ENCODE measurements around the gene MAD1L1.
"Not testable (repeated sequence)": the region's sequence is repeated elsewhere in the genome, so short reads cannot be mapped to it uniquely, and the experiment has no call there.

MAD1L1 gene

DNA sequence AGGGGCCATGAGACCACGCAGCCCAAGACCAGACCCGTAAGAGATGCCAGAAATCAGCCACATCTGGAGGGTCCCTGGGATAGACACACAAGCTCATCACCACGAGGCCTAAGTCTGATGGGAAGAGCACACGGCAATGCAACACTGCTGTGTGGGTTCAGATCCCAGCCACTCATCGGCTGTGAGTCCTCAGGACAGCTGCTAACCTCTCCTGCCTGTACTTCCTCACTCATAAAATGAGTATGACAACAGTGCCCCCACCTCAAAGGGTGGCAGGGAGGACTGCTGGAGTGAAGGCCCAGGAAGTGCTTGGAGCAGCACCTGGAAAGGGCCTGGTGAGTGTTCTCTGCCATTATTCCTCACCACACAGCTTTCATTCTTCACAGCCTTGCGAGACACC is 60.9 kb downstream of the MAD1L1 start:
- no peak for FAIRE-seq

- FAIRE-seq, result no peak
Measured at GRCh38 chr7:2170576-2171521, 61.9 kb downstream of the MAD1L1 start.

DNA sequence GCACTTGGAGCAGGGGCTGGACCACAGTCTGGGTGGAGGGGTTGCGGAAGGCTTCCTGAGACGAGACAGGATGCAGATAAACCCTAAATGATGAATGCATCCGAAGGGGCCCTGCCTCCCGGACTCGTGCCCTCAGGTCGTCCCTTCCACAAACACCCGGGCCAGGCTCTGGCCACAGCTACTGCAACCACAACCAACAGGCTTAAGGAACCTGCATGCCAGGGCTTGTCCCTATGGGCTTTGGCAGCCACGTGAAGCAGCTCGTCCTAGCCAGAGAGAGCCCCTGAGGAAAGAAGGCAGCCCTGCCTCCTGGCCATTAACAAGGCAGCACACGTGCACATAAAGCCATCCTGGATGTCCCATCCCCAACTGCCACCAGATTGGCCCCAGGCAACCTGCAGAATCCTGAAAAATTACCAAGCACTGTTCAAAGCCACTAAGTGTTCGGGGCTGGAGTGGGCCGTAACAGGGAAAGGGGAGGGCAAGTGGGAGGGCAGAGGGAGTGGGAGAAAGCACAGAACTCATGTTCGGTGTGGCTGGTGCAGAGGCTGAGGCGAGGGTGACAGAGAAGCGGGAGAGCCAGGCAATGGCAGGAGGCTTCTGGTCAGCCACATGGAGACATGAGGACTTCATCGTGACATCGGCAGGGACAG is 62.7 kb downstream of the MAD1L1 start:
- FAIRE-seq, result no peak

DNA sequence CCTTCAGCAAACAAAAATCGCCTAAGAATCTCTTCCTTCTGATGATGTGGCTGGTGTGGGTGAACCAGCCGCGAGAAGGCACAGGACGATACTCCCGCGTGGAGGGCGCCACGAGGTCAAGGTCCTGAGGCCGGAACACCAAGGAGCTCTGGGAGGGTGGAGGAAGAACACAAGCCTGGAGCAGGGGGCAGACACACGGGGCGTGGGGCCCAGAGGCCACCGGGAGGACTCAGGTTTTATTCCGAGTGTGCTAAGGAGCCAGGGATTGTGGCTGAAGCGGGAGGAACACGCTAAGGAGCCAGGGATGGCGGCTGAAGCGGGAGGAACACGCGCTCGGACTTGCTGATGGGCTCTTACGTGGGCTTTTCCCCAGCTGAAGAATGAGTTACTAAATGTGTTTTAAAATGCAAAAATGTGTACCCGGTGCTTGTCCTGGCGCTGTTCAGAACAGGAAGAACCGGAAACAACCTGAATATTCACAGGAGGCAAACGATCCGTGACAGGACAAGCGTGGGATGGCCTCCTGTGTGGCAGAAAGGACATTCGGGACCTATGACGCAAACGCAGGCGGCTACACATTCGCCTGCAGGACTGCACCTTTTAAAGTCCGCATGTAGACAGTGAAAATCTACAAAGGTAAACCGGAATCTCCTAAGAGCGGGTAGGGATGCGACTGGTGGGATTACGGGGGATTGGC is 64.0 kb downstream of the MAD1L1 start:
- no peak for FAIRE-seq

DNA sequence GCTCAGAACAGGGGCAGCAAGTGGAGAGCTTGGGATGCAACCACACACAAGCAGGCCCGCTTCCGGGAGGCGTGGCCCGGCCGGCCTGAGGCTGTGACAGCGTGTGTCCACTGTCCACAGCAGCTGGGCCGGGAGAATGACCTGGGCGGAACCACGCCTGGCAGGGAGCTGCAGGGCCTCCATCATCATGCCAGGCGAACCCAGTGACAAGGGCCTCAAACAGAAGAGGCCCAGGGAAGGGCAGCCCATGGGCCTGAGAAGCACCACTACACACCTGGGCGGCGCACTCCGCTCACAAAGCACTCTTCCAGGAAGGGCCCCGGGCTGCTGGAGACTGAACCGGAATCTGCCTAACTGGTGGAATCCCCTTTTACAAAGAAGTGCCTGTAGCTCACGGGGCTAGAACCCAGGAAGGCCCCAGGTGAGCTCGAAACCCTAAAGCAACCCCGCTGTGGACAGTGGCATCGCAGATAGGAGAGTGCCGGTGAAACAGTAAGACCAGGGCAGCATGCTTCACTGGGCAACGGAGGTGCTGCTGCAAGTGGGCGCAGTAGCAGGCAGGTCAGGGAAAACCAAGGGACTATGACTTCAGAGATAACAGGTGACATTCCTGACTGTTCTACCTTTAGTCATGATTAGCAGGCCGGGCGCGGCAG is 66.0 kb downstream of the MAD1L1 start:
- FAIRE-seq, result no peak

GRCh38 chr7:2165610-2166594 is 66.8 kb downstream of the MAD1L1 start:
- no peak for FAIRE-seq

DNA sequence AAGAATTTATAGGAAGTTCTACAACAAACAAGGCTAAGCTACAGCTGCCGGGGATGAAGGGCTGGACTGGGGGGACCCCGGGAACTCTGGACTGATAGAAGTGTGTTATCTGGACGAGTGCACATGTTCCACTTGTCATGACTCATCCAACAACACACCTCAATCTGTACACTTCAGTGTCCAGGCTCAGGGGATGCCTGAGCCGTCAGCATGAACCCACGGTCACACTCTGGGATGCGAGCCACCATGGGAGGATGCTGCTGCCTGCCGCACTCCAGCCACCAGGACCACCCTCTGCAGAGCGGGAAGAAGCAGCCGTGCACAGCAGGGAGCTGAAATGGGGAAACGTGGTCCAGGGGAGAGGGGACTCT is 67.5 kb downstream of the MAD1L1 start:
- no peak for FAIRE-seq

GRCh38 chr7:2164646-2165045 is 68.1 kb downstream of the MAD1L1 start:
- FAIRE-seq, result no peak

GRCh38 chr7:2163600-2164555 is 68.9 kb downstream of the MAD1L1 start:
- no peak for FAIRE-seq

- no peak for FAIRE-seq
Measured at GRCh38 chr7:2162959-2163358, 69.8 kb downstream of the MAD1L1 start.

- FAIRE-seq, result not testable (repeated sequence)
Measured at GRCh38 chr7:2162004-2162902, 70.5 kb downstream of the MAD1L1 start.

DNA sequence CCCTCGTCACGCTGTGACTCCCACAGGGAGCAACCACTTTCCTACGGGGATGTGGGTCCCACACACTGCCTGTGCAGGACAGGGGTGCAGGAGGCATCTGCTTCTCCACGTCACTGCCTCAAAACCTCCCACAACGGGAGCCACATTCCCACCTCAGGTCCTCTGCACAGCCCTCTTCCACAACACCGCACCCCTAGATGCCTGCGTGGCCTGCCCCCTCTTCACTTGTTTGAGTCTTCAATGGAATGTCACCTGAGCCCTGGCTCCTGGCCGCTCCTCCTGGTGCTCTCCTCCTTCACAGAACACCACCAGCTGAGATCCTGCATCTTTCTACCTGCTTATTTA is 73.6 kb downstream of the MAD1L1 start:
- FAIRE-seq, result no peak

- FAIRE-seq, result no peak
Measured at GRCh38 chr7:2158331-2159175, 74.2 kb downstream of the MAD1L1 start.

- FAIRE-seq, result peak; percentile 9
Measured at GRCh38 chr7:2157473-2158279, 75.1 kb downstream of the MAD1L1 start.

GRCh38 chr7:2156756-2157472 is 75.8 kb downstream of the MAD1L1 start:
- no peak for FAIRE-seq

- FAIRE-seq, result no peak
Measured at GRCh38 chr7:2154831-2155230, 77.9 kb downstream of the MAD1L1 start.

- no peak for FAIRE-seq
Measured at GRCh38 chr7:2154121-2154520, 78.6 kb downstream of the MAD1L1 start.
